Activated T-helper 1 cell treated with anti-CD3 and anti-CD28 coated beads, Interleukin-12 subunit alpha, Interleukin-12 subunit beta, Interleukin-2, Interleukin-4 antibody, amounts not matched to agents 30 ng/mL and 10 ng/mL and 1 ng/mL, durations not matched to agents 14 hours and 24 hours and 36 hours (primary cell): ENCODE measurements around the gene TTLL1. TPM values are rescaled to one million over a fixed set of nuclear protein-coding genes. Genes with fewer than 3 reads are reported as not detected.
"Not testable (repeated sequence)": the region's sequence is repeated elsewhere in the genome, so short reads cannot be mapped to it uniquely, and the experiment has no call there.

ENCODE experiments used
- DNase-seq: peaks from one replicate; pipeline ENCODE4 v3.0.0; 2021; ENCODE audit warnings: low spot score
- H3K27ac Mint-ChIP-seq: one replicate; pipeline ENCODE4 v1.8.0; 2021; ENCODE audit warnings: mild to moderate bottlenecking, mixed read lengths
- H3K27me3 Mint-ChIP-seq: one replicate; pipeline ENCODE4 v1.8.0; 2022; ENCODE audit warnings: mild to moderate bottlenecking, moderate library complexity, mixed read lengths; ENCODE audit not compliant: insufficient read depth
- H3K36me3 Mint-ChIP-seq: one replicate; pipeline ENCODE4 v1.8.0; 2021; ENCODE audit warnings: low read depth, mixed read lengths
- H3K4me1 Mint-ChIP-seq: one replicate; pipeline ENCODE4 v1.8.0; 2021; ENCODE audit warnings: low read depth, mixed read lengths
- H3K4me3 Mint-ChIP-seq: one replicate; pipeline ENCODE4 v1.8.0; 2021; ENCODE audit warnings: mild to moderate bottlenecking, moderate library complexity, mixed read lengths
- H3K9me3 Mint-ChIP-seq: one replicate; pipeline ENCODE4 v1.8.0; 2021; ENCODE audit warnings: mixed read lengths
- intact Hi-C: fragments of 100-400 bp; cut with micrococcal nuclease; formaldehyde crosslinking; loops from one replicate; pipeline ENCODE4 v1.15.1; 2024
- total RNA-seq: library from RNA; stranded (reverse); gene quantifications from 2 replicates; pipeline ENCODE4 v1.2.3, GENCODE V29; 2022

The TTLL1 gene
- total RNA-seq, 1 donor from 2014 or later = 2.0 TPM

DNA sequence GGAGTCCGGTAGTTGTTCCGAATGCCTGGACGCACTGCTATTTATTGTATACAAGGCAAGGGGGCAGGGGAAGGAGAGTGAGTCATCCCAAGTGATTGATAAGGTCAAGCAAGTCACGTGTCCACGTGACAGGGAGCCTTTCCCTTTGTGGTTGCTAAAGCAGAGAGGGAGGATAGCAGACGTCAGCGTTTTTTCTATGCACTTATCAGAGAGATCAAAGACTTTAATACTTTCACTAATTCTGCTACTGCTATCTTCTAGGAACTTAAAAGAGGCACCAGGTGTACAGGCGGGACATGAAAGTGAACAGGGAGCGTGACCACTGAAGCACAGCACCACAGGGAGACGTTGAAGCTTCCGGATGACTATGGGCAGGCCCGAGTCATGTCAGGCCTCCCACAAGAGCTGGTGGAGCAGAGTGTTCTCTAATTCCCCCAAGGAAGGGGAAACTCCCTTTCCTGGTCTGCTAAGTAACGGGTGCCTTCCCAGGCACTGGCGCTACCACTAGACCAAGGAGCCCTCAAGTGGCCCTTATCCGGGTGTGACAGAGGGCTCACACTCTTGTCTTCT lies 14.9 kb upstream of the TTLL1 start:
- Mint-ChIP-seq H3K4me1 (peaks cover 15% of the 10 kb centered on the region), H3K27me3 (peaks cover 10% of the 10 kb centered on the region)
- H3K36me3 Mint-ChIP-seq, DNase-seq, H3K27ac Mint-ChIP-seq, H3K4me3 Mint-ChIP-seq, intact Hi-C loops, H3K9me3 Mint-ChIP-seq: not testable (repeated sequence)

DNA sequence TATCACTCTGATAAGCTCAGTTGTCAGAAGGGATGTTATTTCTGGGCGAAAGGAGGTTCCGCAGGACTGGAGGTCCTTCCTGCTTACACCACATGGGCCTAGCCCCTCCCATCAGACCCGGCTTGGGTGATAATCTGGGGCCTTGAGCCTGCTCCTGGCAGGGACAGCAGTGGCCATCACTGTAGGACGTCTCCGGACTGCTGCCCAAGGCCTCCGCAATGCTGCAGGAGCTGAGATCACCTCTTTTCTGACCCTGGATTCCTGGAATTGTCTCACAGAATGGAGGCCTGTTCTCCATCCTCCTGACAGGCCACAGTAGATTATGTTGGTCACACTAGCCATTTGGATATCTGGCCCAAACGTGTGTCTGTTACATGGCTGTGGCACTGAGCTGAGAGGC lies 12.1 kb upstream of the TTLL1 start:
- no peak overlapping the region for H3K4me3 Mint-ChIP-seq
- no peaks in the 10 kb centered on the region for H3K27me3 Mint-ChIP-seq
- DNase-seq = no peak
- no peak overlapping the region for H3K27ac Mint-ChIP-seq
- intact Hi-C loops = no loop called here
- no peaks in the 10 kb centered on the region for H3K36me3 Mint-ChIP-seq
- H3K4me1 Mint-ChIP-seq = peaks cover 15% of the 10 kb centered on the region
- H3K9me3 Mint-ChIP-seq = peaks cover 2% of the 10 kb centered on the region

DNA sequence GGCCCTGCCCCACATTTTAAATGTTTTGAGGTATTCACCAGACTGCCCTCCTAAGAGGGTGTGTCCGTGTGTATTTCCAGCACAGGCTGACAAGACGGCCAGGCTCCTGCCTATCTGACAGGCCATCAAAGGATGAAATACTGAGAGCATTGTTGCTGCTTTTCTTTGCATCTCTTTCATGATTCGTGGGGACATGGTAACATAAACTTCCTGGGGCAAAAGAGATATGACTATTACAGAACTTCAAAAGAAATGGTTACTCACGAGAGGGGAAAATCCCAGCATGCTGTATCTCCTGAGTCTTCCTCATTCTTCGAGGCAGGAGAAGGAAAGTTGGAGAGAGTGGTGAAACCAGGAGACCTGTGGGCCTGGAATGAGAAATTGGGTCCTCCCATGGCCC lies 11.0 kb upstream of the TTLL1 start:
- Mint-ChIP-seq H3K36me3 (peaks cover 2% of the 10 kb centered on the region), H3K4me1 (peaks cover 15% of the 10 kb centered on the region), H3K4me3 (no peak overlapping the region), H3K9me3 (peaks cover 8% of the 10 kb centered on the region), H3K27ac (no peak overlapping the region), H3K27me3 (no peaks in the 10 kb centered on the region)
- DNase-seq = no peak
- intact Hi-C loops = no loop called here

- H3K27me3 Mint-ChIP-seq = no peaks in the 10 kb centered on the region
These were observed 9.9 kb upstream of the TTLL1 start for GRCh38 chr22:43099095-43099494.

DNA sequence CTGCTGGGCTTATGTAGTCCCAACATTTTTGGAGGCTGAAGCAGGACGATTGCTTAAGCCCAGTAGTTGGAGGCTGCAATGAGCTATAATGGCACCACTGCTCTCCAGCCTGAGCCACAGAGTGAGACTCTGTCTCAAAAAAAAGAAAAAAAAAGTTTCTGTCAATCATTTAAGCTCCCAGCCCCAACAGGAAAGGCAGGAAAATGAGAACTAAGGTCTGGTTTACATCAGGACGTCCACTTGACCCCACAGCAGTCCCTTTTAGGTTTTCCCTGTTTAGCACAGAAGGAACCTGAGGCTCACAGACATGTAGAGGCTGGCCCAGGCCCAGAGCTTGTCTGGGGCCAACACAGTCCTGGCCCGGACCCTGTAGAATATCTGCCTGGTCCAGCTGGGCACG lies 9.2 kb upstream of the TTLL1 start:
- Mint-ChIP-seq H3K27ac (no peak overlapping the region), H3K4me3 (no peak overlapping the region), H3K9me3 (peaks cover 8% of the 10 kb centered on the region), H3K4me1 (peaks cover 6% of the 10 kb centered on the region), H3K27me3 (no peaks in the 10 kb centered on the region), H3K36me3 (peaks cover 2% of the 10 kb centered on the region)
- intact Hi-C loops = loop anchor here (10.0 kb wide), 1 partner anchor 434 kb away; no protein-coding TSS in a partner anchor
- DNase-seq = no peak

More at GRCh38 chr22:43099095-43099494, 9.9 kb upstream of the TTLL1 start:
- DNase-seq = no peak
- Mint-ChIP-seq H3K27ac (no peak overlapping the region), H3K9me3 (peaks cover 8% of the 10 kb centered on the region), H3K4me3 (no peak overlapping the region), H3K36me3 (peaks cover 2% of the 10 kb centered on the region), H3K4me1 (peaks cover 12% of the 10 kb centered on the region)
- intact Hi-C loops = loop anchor here (10.0 kb wide), 1 partner anchor 434 kb away; no protein-coding TSS in a partner anchor

DNA sequence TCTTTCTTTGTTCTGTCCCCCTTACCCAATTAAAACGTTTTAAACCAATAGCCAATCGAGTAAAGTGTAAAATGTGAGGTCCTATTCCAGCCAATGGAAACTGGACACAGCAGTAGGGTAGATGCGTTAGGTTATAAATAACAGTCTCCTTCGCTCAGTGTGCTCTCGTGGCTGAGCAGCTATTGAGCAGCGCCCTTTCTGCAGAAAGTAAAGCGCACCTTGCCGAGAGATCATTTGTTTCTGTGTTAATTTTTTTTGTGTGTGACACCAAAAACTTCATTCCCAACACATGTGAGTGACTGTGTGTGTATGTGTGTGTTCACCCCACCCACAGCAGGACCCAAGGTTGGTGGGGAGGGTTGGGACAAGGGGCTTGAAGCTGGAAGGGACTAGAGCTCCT lies 7.2 kb upstream of the TTLL1 start:
- peaks cover 2% of the 10 kb centered on the region for H3K36me3 Mint-ChIP-seq
- no peak overlapping the region for H3K4me3 Mint-ChIP-seq
- no peak overlapping the region for H3K27ac Mint-ChIP-seq
- intact Hi-C loops = loop anchor here (10.0 kb wide), 1 partner anchor 432 kb away; no protein-coding TSS in a partner anchor
- H3K4me1 Mint-ChIP-seq = peaks cover 6% of the 10 kb centered on the region
- DNase-seq = no peak
- H3K9me3 Mint-ChIP-seq = peaks cover 8% of the 10 kb centered on the region
- H3K27me3 Mint-ChIP-seq = no peaks in the 10 kb centered on the region

GRCh38 chr22:43094551-43094950 lies 5.4 kb upstream of the TTLL1 start:
- H3K4me1 Mint-ChIP-seq = no peaks in the 10 kb centered on the region
- H3K27me3 Mint-ChIP-seq = no peaks in the 10 kb centered on the region
- DNase-seq = no peak
- peaks cover 8% of the 10 kb centered on the region for H3K9me3 Mint-ChIP-seq
- intact Hi-C loops = loop anchor here (10.0 kb wide), 1 partner anchor 430 kb away; no protein-coding TSS in a partner anchor
- no peak overlapping the region for H3K27ac Mint-ChIP-seq
- peaks cover 2% of the 10 kb centered on the region for H3K36me3 Mint-ChIP-seq
- no peak overlapping the region for H3K4me3 Mint-ChIP-seq

GRCh38 chr22:43094085-43094484 lies 4.9 kb upstream of the TTLL1 start:
- Mint-ChIP-seq H3K4me1 (no peaks in the 10 kb centered on the region), H3K27me3 (no peaks in the 10 kb centered on the region), H3K36me3 (peaks cover 2% of the 10 kb centered on the region), H3K27ac (no peak overlapping the region), H3K4me3 (no peak overlapping the region), H3K9me3 (peaks cover 8% of the 10 kb centered on the region)
- intact Hi-C loops = loop anchor here (10.0 kb wide), 1 partner anchor 429 kb away; no protein-coding TSS in a partner anchor
- DNase-seq = no peak

DNA sequence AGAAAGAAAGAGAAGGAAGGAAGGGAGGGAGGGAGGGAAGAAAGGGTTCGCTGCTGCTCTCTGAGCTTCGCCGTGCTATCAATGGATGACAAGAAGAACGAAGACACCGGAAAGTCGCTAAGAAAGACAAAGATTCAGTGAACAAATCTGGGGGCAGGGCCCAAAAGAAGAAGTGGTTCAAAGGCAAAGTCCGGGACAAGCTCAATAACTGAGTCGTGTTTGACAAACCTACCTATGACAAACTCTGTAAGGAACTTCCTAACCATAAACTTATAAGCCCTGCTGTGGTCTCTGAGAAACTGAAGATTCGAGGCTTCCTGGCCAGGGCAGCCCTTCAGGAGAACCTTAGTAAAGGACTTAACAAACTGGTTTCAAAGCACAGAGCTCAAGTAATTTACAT lies 2.9 kb upstream of the TTLL1 start:
- H3K9me3 Mint-ChIP-seq = peaks cover 8% of the 10 kb centered on the region
- no peaks in the 10 kb centered on the region for H3K27me3 Mint-ChIP-seq
- H3K4me1 Mint-ChIP-seq = peaks cover 7% of the 10 kb centered on the region
- intact Hi-C loops = loop anchor here (10.0 kb wide), 1 partner anchor 427 kb away; no protein-coding TSS in a partner anchor
- H3K27ac Mint-ChIP-seq = no peak overlapping the region
- DNase-seq = no peak
- H3K4me3 Mint-ChIP-seq = no peak overlapping the region
- H3K36me3 Mint-ChIP-seq = peaks cover 5% of the 10 kb centered on the region

GRCh38 chr22:43090130-43090789 lies 1.1 kb upstream of the TTLL1 start:
- Mint-ChIP-seq H3K36me3 (peaks cover 5% of the 10 kb centered on the region), H3K9me3 (no peaks in the 10 kb centered on the region), H3K27ac (peak overlapping the region; percentile 26), H3K4me3 (peak overlapping the region; percentile 73), H3K27me3 (no peaks in the 10 kb centered on the region), H3K4me1 (peaks cover 18% of the 10 kb centered on the region)
- peak; percentile 31 for DNase-seq
- intact Hi-C loops = loop anchor here (1.0 to 10.0 kb wide), 2 partner anchors 310 to 425 kb away; no protein-coding TSS in a partner anchor

GRCh38 chr22:43088627-43088983 lies 586 bp downstream of the TTLL1 start:
- peak overlapping the region; percentile 97 for H3K27ac Mint-ChIP-seq
- H3K4me1 Mint-ChIP-seq = peaks cover 18% of the 10 kb centered on the region
- no peaks in the 10 kb centered on the region for H3K27me3 Mint-ChIP-seq
- intact Hi-C loops = loop anchor here (2.0 kb wide), 3 partner anchors 22 to 474 kb away; partner anchors contain the start of genes BIK, MCAT and POLDIP3
- no peaks in the 10 kb centered on the region for H3K9me3 Mint-ChIP-seq
- peak overlapping the region; percentile 97 for H3K4me3 Mint-ChIP-seq
- no peak for DNase-seq
- peaks cover 5% of the 10 kb centered on the region for H3K36me3 Mint-ChIP-seq

- peaks cover 5% of the 10 kb centered on the region for H3K36me3 Mint-ChIP-seq
- peak overlapping the region; percentile 49 for H3K27ac Mint-ChIP-seq
- no peak for DNase-seq
- H3K4me1 Mint-ChIP-seq = peaks cover 18% of the 10 kb centered on the region
- no peak overlapping the region for H3K4me3 Mint-ChIP-seq
- no peaks in the 10 kb centered on the region for H3K27me3 Mint-ChIP-seq
- H3K9me3 Mint-ChIP-seq = no peaks in the 10 kb centered on the region
- intact Hi-C loops = no loop called here
These were observed 3.3 kb downstream of the TTLL1 start for GRCh38 chr22:43085658-43086606.
